OCI-LY7 (cell line): Measurements from ENCODE around the gene TEX55. TPM values are rescaled to one million over a fixed set of nuclear protein-coding genes. Genes with fewer than 3 reads are reported as not detected.
"Not testable (repeated sequence)": the region's sequence is repeated elsewhere in the genome, so short reads cannot be mapped to it uniquely, and the experiment has no call there.

Source experiments
- BruUV-seq: library from RNA; stranded (reverse); fragments of 400-500 nt; replicated peaks from 2 replicates; lab custom pipeline; 2021; lab: Mats Ljungman, UMichigan
- CTCF ChIA-PET: fragments of 300-600 bp; sonication (Branson Sonifier 250); formaldehyde crosslinking; loops from one replicate; lab custom pipeline; 2022; ENCODE audit warnings: antibody characterized with exemption; ENCODE audit not compliant: unreplicated experiment; lab: Charles Lee
- POLR2A ChIA-PET: fragments of 300-600 bp; sonication (Branson Sonifier 250); formaldehyde crosslinking; loops from one replicate; lab custom pipeline; 2022; ENCODE audit warnings: antibody characterized with exemption; lab: Charles Lee
- DNase-seq: peaks from one replicate; pipeline ENCODE4 v3.0.0-alpha.2; 2015; ENCODE audit warnings: low spot score
- H2AFZ ChIP-seq: fragments of 200-600 bp; sonication (generic), shearing (Covaris generic); 2 replicates; pipeline ENCODE4 v1.6.1; 2014; ENCODE audit warnings: mild to moderate bottlenecking, antibody characterized with exemption, low read length, moderate library complexity
- H3K27ac ChIP-seq: fragments of 200-600 bp; sonication (generic); 2 replicates; pipeline ENCODE4 v1.5.1; 2014; ENCODE audit warnings: mixed run types, low read depth, mild to moderate bottlenecking, moderate library complexity, low read length, inconsistent platforms; ENCODE audit not compliant: poor library complexity, severe bottlenecking
- H3K36me3 ChIP-seq: fragments of 200-600 bp; sonication (generic); 2 replicates; pipeline ENCODE4 v1.6.1; 2014; ENCODE audit warnings: mild to moderate bottlenecking, antibody characterized with exemption, low read length, moderate library complexity, mixed read lengths; ENCODE audit not compliant: insufficient read depth
- H3K4me1 ChIP-seq: fragments of 200-600 bp; sonication (generic); 2 replicates; pipeline ENCODE4 v1.5.1; 2014; ENCODE audit warnings: mild to moderate bottlenecking, low read length; ENCODE audit not compliant: insufficient read depth, poor library complexity, severe bottlenecking
- H3K4me2 ChIP-seq: fragments of 200-600 bp; sonication (generic); 2 replicates; pipeline ENCODE4 v1.6.1; 2014; ENCODE audit warnings: mild to moderate bottlenecking, low read length
- H3K4me3 ChIP-seq: fragments of 200-600 bp; sonication (generic); 2 replicates; pipeline ENCODE4 v1.5.1; 2014; ENCODE audit warnings: mild to moderate bottlenecking, low read depth, low read length; ENCODE audit not compliant: poor library complexity, severe bottlenecking
- H3K79me2 ChIP-seq: fragments of 200-600 bp; sonication (generic); 2 replicates; pipeline ENCODE4 v1.6.1; 2016; ENCODE audit warnings: low read depth, mild to moderate bottlenecking, low read length, moderate library complexity, mixed read lengths; ENCODE audit not compliant: insufficient read depth
- H3K9me2 ChIP-seq: fragments of 200-600 bp; sonication (generic); 2 replicates; pipeline ENCODE4 v1.6.1; 2016; ENCODE audit warnings: mild to moderate bottlenecking, low read length, mixed read lengths; ENCODE audit not compliant: insufficient read depth
- H3K9me3 ChIP-seq: fragments of 200-600 bp; sonication (generic); 2 replicates; pipeline ENCODE4 v1.6.1; 2014; ENCODE audit warnings: mild to moderate bottlenecking, mixed run types, low read length, mixed read lengths
- H4K20me1 ChIP-seq: fragments of 200-600 bp; sonication (generic); 2 replicates; pipeline ENCODE4 v1.6.1; 2014; ENCODE audit warnings: mild to moderate bottlenecking, antibody characterized with exemption, low read length, moderate library complexity, mixed read lengths; ENCODE audit not compliant: insufficient read depth
- EZH2phosphoT487 ChIP-seq: fragments of 200-600 bp; sonication (generic); IDR thresholded peaks from 2 replicates; pipeline ENCODE4 v1.6.1; 2018; ENCODE audit warnings: low read depth, borderline replicate concordance, mild to moderate bottlenecking, mixed run types, antibody characterized with exemption, low read length, moderate library complexity, mixed read lengths
- intact Hi-C: fragments of 100-400 bp; cut with micrococcal nuclease; formaldehyde crosslinking; loops from one replicate; pipeline ENCODE4 v1.10.0; 2022; ENCODE audit not compliant: unreplicated experiment
- total RNA-seq, 2 experiments: library from RNA; depleted of rRNA in 1 of 2; stranded (reverse); fragments of >200 nt in 1 of 2; shearing (Covaris generic) in 1 of 2; gene quantifications; 2 replicates each; pipeline ENCODE4 v1.2.3, GENCODE V29; 2014 to 2022
- TF ChIP-seq, protein P1 (sequence below): fragments of 200-600 bp; sonication (generic); conservative IDR thresholded peaks from 2 replicates; pipeline ENCODE4 v1.5.1; 2014; ENCODE audit warnings: mild to moderate bottlenecking, antibody characterized with exemption, low read length, moderate library complexity, mixed read lengths

TEX55 gene
- total RNA-seq, 2 experiments from 2014 or later: not detected

GRCh38 chr3:119098619-119099222, 47.2 kb upstream of the TEX55 start:
- H3K4me3 ChIP-seq: no peak overlapping the region
- H3K27ac ChIP-seq: no peak overlapping the region
- no peaks in the 10 kb centered on the region for H3K79me2 ChIP-seq
- no peaks in the 10 kb centered on the region for H3K36me3 ChIP-seq
- no peaks in the 10 kb centered on the region for H3K9me3 ChIP-seq
- DNase-seq: peak; percentile 36
- no peaks in the 10 kb centered on the region for H4K20me1 ChIP-seq
- no peak for TF ChIP-seq EZH2phosphoT487
- TF ChIP-seq, protein P1, sequence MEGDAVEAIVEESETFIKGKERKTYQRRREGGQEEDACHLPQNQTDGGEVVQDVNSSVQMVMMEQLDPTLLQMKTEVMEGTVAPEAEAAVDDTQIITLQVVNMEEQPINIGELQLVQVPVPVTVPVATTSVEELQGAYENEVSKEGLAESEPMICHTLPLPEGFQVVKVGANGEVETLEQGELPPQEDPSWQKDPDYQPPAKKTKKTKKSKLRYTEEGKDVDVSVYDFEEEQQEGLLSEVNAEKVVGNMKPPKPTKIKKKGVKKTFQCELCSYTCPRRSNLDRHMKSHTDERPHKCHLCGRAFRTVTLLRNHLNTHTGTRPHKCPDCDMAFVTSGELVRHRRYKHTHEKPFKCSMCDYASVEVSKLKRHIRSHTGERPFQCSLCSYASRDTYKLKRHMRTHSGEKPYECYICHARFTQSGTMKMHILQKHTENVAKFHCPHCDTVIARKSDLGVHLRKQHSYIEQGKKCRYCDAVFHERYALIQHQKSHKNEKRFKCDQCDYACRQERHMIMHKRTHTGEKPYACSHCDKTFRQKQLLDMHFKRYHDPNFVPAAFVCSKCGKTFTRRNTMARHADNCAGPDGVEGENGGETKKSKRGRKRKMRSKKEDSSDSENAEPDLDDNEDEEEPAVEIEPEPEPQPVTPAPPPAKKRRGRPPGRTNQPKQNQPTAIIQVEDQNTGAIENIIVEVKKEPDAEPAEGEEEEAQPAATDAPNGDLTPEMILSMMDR: peak; percentile 91
- no peak overlapping the region for H2AFZ ChIP-seq
- ChIA-PET CTCF (no interaction called here), POLR2A (interaction anchor here (0.8 kb wide), 1 partner anchor 215 kb away, joined by 3 read pairs; no protein-coding TSS in a partner anchor)
- H3K4me1 ChIP-seq: no peaks in the 10 kb centered on the region
- no peaks in the 10 kb centered on the region for H3K9me2 ChIP-seq
- intact Hi-C loops: loop anchor here (1.0 kb wide), 1 partner anchor 214 kb away; no protein-coding TSS in a partner anchor
- H3K4me2 ChIP-seq: no peak overlapping the region
- no TSS peak for BruUV-seq

DNA sequence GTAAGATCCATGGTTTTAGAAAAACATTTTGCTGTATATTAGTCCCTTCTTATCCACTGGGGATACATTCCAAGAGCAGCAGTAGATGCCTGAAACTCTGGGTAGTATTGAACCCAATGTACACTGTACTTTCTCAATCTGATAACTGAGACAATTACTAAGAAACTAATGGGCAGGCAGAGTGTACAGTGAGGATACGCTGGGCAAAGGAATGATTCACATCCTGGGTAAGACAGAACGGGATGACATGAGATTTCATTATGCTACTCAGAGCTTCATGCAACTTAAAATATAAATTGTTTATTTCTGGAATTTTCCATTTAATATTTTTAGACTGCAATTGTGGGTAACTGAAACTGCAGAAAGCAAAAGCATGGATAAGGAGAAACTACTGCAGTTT, 46.2 kb upstream of the TEX55 start:
- Histone ChIP-seq H3K4me1 (no peaks in the 10 kb centered on the region), H3K79me2 (no peaks in the 10 kb centered on the region), H3K27ac (no peak overlapping the region), H2AFZ (no peak overlapping the region), H3K4me2 (no peak overlapping the region), H3K4me3 (no peak overlapping the region), H3K9me2 (no peaks in the 10 kb centered on the region), H3K9me3 (no peaks in the 10 kb centered on the region), H3K36me3 (no peaks in the 10 kb centered on the region), H4K20me1 (no peaks in the 10 kb centered on the region)
- POLR2A ChIA-PET: interaction anchor here (0.8 kb wide), 1 partner anchor 216 kb away, joined by 3 read pairs; no protein-coding TSS in a partner anchor
- no peak for TF ChIP-seq EZH2phosphoT487
- TF ChIP-seq, protein P1: no peak
- DNase-seq: no peak
- CTCF ChIA-PET: no interaction called here
- intact Hi-C loops: no loop called here
- no TSS peak for BruUV-seq

GRCh38 chr3:119104031-119104430, 41.9 kb upstream of the TEX55 start:
- CTCF ChIA-PET: no interaction called here
- DNase-seq: no peak
- Histone ChIP-seq H4K20me1 (no peaks in the 10 kb centered on the region), H3K9me3 (no peaks in the 10 kb centered on the region), H3K79me2 (no peaks in the 10 kb centered on the region), H3K4me1 (no peaks in the 10 kb centered on the region), H3K4me3 (no peak overlapping the region), H3K27ac (no peak overlapping the region), H3K4me2 (no peak overlapping the region), H3K9me2 (no peaks in the 10 kb centered on the region), H3K36me3 (no peaks in the 10 kb centered on the region), H2AFZ (no peak overlapping the region)
- intact Hi-C loops: no loop called here
- TF ChIP-seq, protein P1: no peak
- TF ChIP-seq EZH2phosphoT487: no peak
- no TSS peak for BruUV-seq
- POLR2A ChIA-PET: interaction anchor here (0.5 kb wide), 1 partner anchor 300 kb away, joined by 3 read pairs; no protein-coding TSS in a partner anchor

GRCh38 chr3:119118330-119118729, 27.6 kb upstream of the TEX55 start:
- CTCF ChIA-PET, DNase-seq, H3K9me3 ChIP-seq, intact Hi-C loops, POLR2A ChIA-PET, H3K4me1 ChIP-seq, H2AFZ ChIP-seq, BruUV-seq, H3K36me3 ChIP-seq, H3K9me2 ChIP-seq, H3K4me2 ChIP-seq, H3K79me2 ChIP-seq, H4K20me1 ChIP-seq, H3K27ac ChIP-seq, H3K4me3 ChIP-seq: not testable (repeated sequence)
